ENCODE measurements around the gene MYL3. TPM values are rescaled to one million over a fixed set of nuclear protein-coding genes. Genes with fewer than 3 reads are reported as not detected.

Gene MYL3
- total RNA-seq, 4 donors from 2014 or later: 0.82 to 16.1 (median 1.4) TPM; not detected in 1

GRCh38 chr3:46849045-46849631, 14.1 kb downstream of the MYL3 start:
- Histone ChIP-seq H3K9me3 (no peaks in the 10 kb centered on the region), H3K4me3 (no peak overlapping the region), H3K36me3 (no peaks in the 10 kb centered on the region), H3K4me1 (peaks cover 7 to 17% (median 13%) of the 10 kb centered on the region in 4 donors), H3K27me3 (no peaks in the 10 kb centered on the region), H3K27ac (no peak overlapping the region)
- TF ChIP-seq POLR2AphosphoS5 (IDR thresholded peaks at IDR 0.05): no peak
- TF ChIP-seq EP300 (IDR thresholded peaks at IDR 0.05; ENCODE audit: low read depth): no peak
- intact Hi-C loops (cut with DNase I; ENCODE audit: low total_unique reads) (no loop called here), in situ Hi-C loops (cut with MboI; ENCODE audit: low pct_ligation_motif_present in 1 of 4, low pct_unique_long_range_greater_than_20kb in 1 of 4, low sequenced_read_pairs in 3 of 4) (no loop called here)
- DNase-seq: no peak
- WGBS, 2 donors (ENCODE audit: low coverage in 1 of 2): 88% methylated on average over 7 of the region's 7 CpGs; no CpG with 5 or more reads in 1 of the 2 donors

GRCh38 chr3:46848271-46849044, 14.8 kb downstream of the MYL3 start:
- H3K27ac ChIP-seq: no peak overlapping the region

GRCh38 chr3:46847744-46848143, 15.5 kb downstream of the MYL3 start:
- no peaks in the 10 kb centered on the region for H3K27me3 ChIP-seq
- in situ Hi-C loops (cut with MboI; ENCODE audit: low pct_ligation_motif_present in 1 of 4, low pct_unique_long_range_greater_than_20kb in 1 of 4, low sequenced_read_pairs in 3 of 4): no loop called here
- no peak overlapping the region for H3K4me3 ChIP-seq
- no peak for DNase-seq
- 93% methylated on average over 5 of the region's 5 CpGs; no CpG with 5 or more reads in 1 of the 2 donors for WGBS, 2 donors (ENCODE audit: low coverage in 1 of 2)
- H3K4me1 ChIP-seq: peaks cover 7 to 17% (median 13%) of the 10 kb centered on the region in 4 donors
- no peaks in the 10 kb centered on the region for H3K36me3 ChIP-seq
- TF ChIP-seq EP300 (IDR thresholded peaks at IDR 0.05; ENCODE audit: low read depth) (no peak), POLR2AphosphoS5 (IDR thresholded peaks at IDR 0.05) (no peak), POLR2A (IDR thresholded peaks at IDR 0.05) (no peak)
- H3K27ac ChIP-seq: no peak overlapping the region
- no peaks in the 10 kb centered on the region for H3K9me3 ChIP-seq
- intact Hi-C loops (cut with DNase I; ENCODE audit: low total_unique reads): no loop called here

More at GRCh38 chr3:46848271-46849044, 14.8 kb downstream of the MYL3 start:
- no peaks in the 10 kb centered on the region for H3K27me3 ChIP-seq
- in situ Hi-C loops (cut with MboI; ENCODE audit: low pct_ligation_motif_present in 1 of 4, low pct_unique_long_range_greater_than_20kb in 1 of 4, low sequenced_read_pairs in 3 of 4) (no loop called here), intact Hi-C loops (cut with DNase I; ENCODE audit: low total_unique reads) (no loop called here)
- 84% methylated on average over 12 of the region's 12 CpGs; no CpG with 5 or more reads in 1 of the 2 donors for WGBS, 2 donors (ENCODE audit: low coverage in 1 of 2)
- no peak overlapping the region for H3K4me3 ChIP-seq
- peak in 3 of 5 experiments; percentile 12 to 24 (median 13) for TF ChIP-seq CTCF (IDR thresholded peaks at IDR 0.05)
- no peak for TF ChIP-seq POLR2AphosphoS5 (IDR thresholded peaks at IDR 0.05)
- no peak for TF ChIP-seq POLR2A (IDR thresholded peaks at IDR 0.05)
- H3K9me3 ChIP-seq: no peaks in the 10 kb centered on the region
- DNase-seq: no peak
- H3K4me1 ChIP-seq: peaks cover 7 to 17% (median 13%) of the 10 kb centered on the region in 4 donors
- no peaks in the 10 kb centered on the region for H3K36me3 ChIP-seq

- Histone ChIP-seq H3K27ac (peak overlapping the region; percentile 68 to 88 (median 74)), H3K4me3 (peak overlapping the region in 3 of 4 donors; percentile 42 to 54 (median 50)), H3K9me3 (peaks cover 0 to under 1% of the 10 kb centered on the region in 2 donors), H3K27me3 (no peaks in the 10 kb centered on the region), H3K36me3 (no peaks in the 10 kb centered on the region), H3K4me1 (peaks cover 7 to 17% (median 13%) of the 10 kb centered on the region in 4 donors)
- intact Hi-C loops (cut with DNase I; ENCODE audit: low total_unique reads) (no loop called here), in situ Hi-C loops (cut with MboI; ENCODE audit: low pct_ligation_motif_present in 1 of 4, low pct_unique_long_range_greater_than_20kb in 1 of 4, low sequenced_read_pairs in 3 of 4) (no loop called here)
- TF ChIP-seq CTCF (IDR thresholded peaks at IDR 0.05) (no peak), EP300 (IDR thresholded peaks at IDR 0.05; ENCODE audit: low read depth) (no peak), POLR2A (IDR thresholded peaks at IDR 0.05) (no peak), POLR2AphosphoS5 (IDR thresholded peaks at IDR 0.05) (no peak)
- WGBS, 2 donors (ENCODE audit: low coverage in 1 of 2): 87% methylated on average over 9 of the region's 9 CpGs; no CpG with 5 or more reads in 1 of the 2 donors
- no peak for DNase-seq
These were observed 16.4 kb downstream of the MYL3 start for GRCh38 chr3:46846624-46847542.
